ENCODE data around the gene MTMR10. TPM values are rescaled to one million over a fixed set of nuclear protein-coding genes. Genes with fewer than 3 reads are reported as not detected.

Gene MTMR10
- total RNA-seq, 1 experiment from 2014 or later: 23.2 TPM

DNA sequence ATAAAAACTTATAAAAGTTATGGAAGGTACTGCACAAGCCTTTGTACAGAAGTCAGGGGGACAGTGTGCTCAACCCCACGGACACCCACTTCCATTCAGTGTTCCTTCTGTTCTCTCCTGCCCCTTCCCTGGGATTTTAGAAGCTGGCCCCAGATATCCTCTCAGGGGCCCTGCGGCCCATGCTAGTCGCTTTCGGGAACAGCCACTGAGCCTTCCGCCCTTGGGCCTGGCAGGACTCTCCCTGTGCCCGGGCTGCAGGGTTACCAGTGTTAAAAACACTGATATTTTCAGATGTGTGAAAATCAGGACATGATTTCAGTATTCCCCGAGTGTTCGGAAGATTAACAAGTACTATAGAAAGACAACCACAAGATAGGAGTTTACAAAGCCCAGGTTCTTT lies 65.3 kb downstream of the MTMR10 start:
- no peaks in the 10 kb centered on the region for H3K9me3 Mint-ChIP-seq
- Histone ChIP-seq H4K20me1 (ENCODE audit: control insufficient read depth, insufficient read depth, insufficient read length) (no peaks in the 10 kb centered on the region), H2BK12ac (ENCODE audit: insufficient read length, low read depth, low read length) (no peak overlapping the region), H3T11ph (ENCODE audit: low read length) (no peak overlapping the region), H3K9ac (ENCODE audit: extremely low read depth, insufficient read length, low read length) (no peak overlapping the region), H3K14ac (ENCODE audit: insufficient read depth, low read length) (no peak overlapping the region), H3K4ac (ENCODE audit: low read depth, low read length) (no peak overlapping the region), H3K79me2 (ENCODE audit: insufficient read depth, low read length) (no peaks in the 10 kb centered on the region), H3K4me2 (ENCODE audit: insufficient read depth, insufficient read length, low read length) (no peak overlapping the region), H3K9me3 (ENCODE audit: control insufficient read depth, low read depth, low read length) (no peaks in the 10 kb centered on the region), H3K4me1 (ENCODE audit: insufficient read depth, low read length) (peaks cover 7% of the 10 kb centered on the region; the same call in 1 of the 2 replicates), H2AK5ac (ENCODE audit: insufficient read length, low read length) (no peak overlapping the region), H3K79me1 (ENCODE audit: insufficient read depth, low read depth, low read length, poor library complexity, severe bottlenecking) (no peaks in the 10 kb centered on the region), H3K23ac (ENCODE audit: insufficient read length, low read depth, low read length) (no peak overlapping the region), H3K23me2 (ENCODE audit: insufficient read length, low read depth, low read length, poor library complexity, severe bottlenecking) (no peaks in the 10 kb centered on the region), H3K27ac (ENCODE audit: insufficient read length, low read depth, low read length) (no peak overlapping the region), H4K8ac (replicated peaks; ENCODE audit: insufficient read length, low read depth, low read length) (no peak overlapping the region), H3K18ac (ENCODE audit: insufficient read length, low read depth, low read length) (no peak overlapping the region), H2BK20ac (ENCODE audit: low read depth, low read length, poor library complexity, severe bottlenecking) (no peak overlapping the region), H2BK120ac (ENCODE audit: low read depth, low read length, poor library complexity, severe bottlenecking) (no peak overlapping the region), H2BK5ac (ENCODE audit: insufficient read length, low read length) (no peak overlapping the region), H2AFZ (ENCODE audit: low read length) (no peak overlapping the region), H3K56ac (ENCODE audit: insufficient read length, low read depth, low read length) (no peak overlapping the region), H4K91ac (ENCODE audit: insufficient read length, low read depth, low read length) (no peak overlapping the region), H3K27me3 (ENCODE audit: insufficient read depth, low read length) (no peaks in the 10 kb centered on the region), H2BK15ac (ENCODE audit: low read depth, low read length) (no peak overlapping the region), H4K5ac (ENCODE audit: insufficient read length, low read depth, low read length) (no peak overlapping the region)
- H3K4me1 Mint-ChIP-seq: peaks cover 33 to 34% of the 10 kb centered on the region in 2 experiments
- DNase-seq: no peak
- no CpG with 5 or more reads among the region's 8 CpGs for WGBS (ENCODE audit: extremely low coverage, insufficient read length, low lambda C conversion rate)
- no peaks in the 10 kb centered on the region for H3K27me3 Mint-ChIP-seq (ENCODE audit: low read depth)
- peak overlapping the region; percentile 2 to 80 (median 79); a peak in 4 of 7 replicates for H3K27ac Mint-ChIP-seq
- no peak overlapping the region for H3K4me3 Mint-ChIP-seq
- peaks cover 26 to 73% (median 69%) of the 10 kb centered on the region in 3 experiments for H3K36me3 Mint-ChIP-seq (ENCODE audit: insufficient read depth in 1 of 3, low read depth in 3 of 3)
- no peak for TF ChIP-seq CTCF (conservative IDR thresholded peaks at IDR 0.05)

Measured in H9 (cell line).